ENCODE measurements around the gene GALNS. TPM values are rescaled to one million over a fixed set of nuclear protein-coding genes. Genes with fewer than 3 reads are reported as not detected.

Gene GALNS
- total and polyA plus RNA-seq, 2 of the 13 experiments (the other 11 are each of a cell fraction or from before 2014, with no cell fraction given): 9.2 to 9.8 TPM

- TF ChIP-seq ZBTB49 (CRISPR knock-in tag; IDR thresholded peaks at IDR 0.05; ENCODE audit: borderline replicate concordance) (no peak), REL (CRISPR knock-in tag; conservative IDR thresholded peaks at IDR 0.05) (peak; percentile 95; the same call in 1 of the 2 replicates), MTA3 (CRISPR knock-in tag; IDR thresholded peaks at IDR 0.05) (no peak), RBAK (CRISPR knock-in tag; IDR thresholded peaks at IDR 0.05) (no peak), REPIN1 (CRISPR knock-in tag; IDR thresholded peaks at IDR 0.05; ENCODE audit: borderline replicate concordance, low read depth) (peak; percentile 83), ETV6 (CRISPR knock-in tag; conservative IDR thresholded peaks at IDR 0.05) (no peak; the same call in 1 of the 2 replicates), HOMEZ (CRISPR knock-in tag; IDR thresholded peaks at IDR 0.05; ENCODE audit: low read depth) (no peak), FLYWCH1 (CRISPR knock-in tag; IDR thresholded peaks at IDR 0.05) (no peak), RFXAP (CRISPR knock-in tag; IDR thresholded peaks at IDR 0.05; ENCODE audit: borderline replicate concordance) (no peak), MLLT10 (CRISPR knock-in tag; IDR thresholded peaks at IDR 0.05) (no peak), MEIS2 (CRISPR knock-in tag; IDR thresholded peaks at IDR 0.05) (peak; percentile 17; the same call in 1 of the 2 replicates), ZNF563 (CRISPR knock-in tag; IDR thresholded peaks at IDR 0.05) (peak; percentile 83), FOXP1 (IDR thresholded peaks at IDR 0.05) (no peak), FOXP1 (CRISPR knock-in tag; IDR thresholded peaks at IDR 0.05) (no peak), ZNF605 (CRISPR knock-in tag; IDR thresholded peaks at IDR 0.05) (no peak; the same call in 1 of the 2 replicates), NBN (conservative IDR thresholded peaks at IDR 0.05) (no peak), TEAD3 (CRISPR knock-in tag; optimal IDR thresholded peaks at IDR 0.05; ENCODE audit: borderline replicate concordance) (peak; percentile 93), PREB (CRISPR knock-in tag; IDR thresholded peaks at IDR 0.05) (no peak)
- TF ChIP-seq, protein P1, sequence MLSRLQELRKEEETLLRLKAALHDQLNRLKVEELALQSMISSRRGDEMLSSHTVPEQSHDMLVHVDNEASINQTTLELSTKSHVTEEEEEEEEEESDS (CRISPR knock-in tag; IDR thresholded peaks at IDR 0.05; ENCODE audit: borderline replicate concordance): 0 out of 2 replicates have a peak, but pooled peaks have one; percentile 21
- TF ChIP-seq, protein P2, sequence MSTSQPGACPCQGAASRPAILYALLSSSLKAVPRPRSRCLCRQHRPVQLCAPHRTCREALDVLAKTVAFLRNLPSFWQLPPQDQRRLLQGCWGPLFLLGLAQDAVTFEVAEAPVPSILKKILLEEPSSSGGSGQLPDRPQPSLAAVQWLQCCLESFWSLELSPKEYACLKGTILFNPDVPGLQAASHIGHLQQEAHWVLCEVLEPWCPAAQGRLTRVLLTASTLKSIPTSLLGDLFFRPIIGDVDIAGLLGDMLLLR (CRISPR knock-in tag; IDR thresholded peaks at IDR 0.05): peak; percentile 64; the same call in 1 of the 2 replicates
- TF ChIP-seq, protein P3, sequence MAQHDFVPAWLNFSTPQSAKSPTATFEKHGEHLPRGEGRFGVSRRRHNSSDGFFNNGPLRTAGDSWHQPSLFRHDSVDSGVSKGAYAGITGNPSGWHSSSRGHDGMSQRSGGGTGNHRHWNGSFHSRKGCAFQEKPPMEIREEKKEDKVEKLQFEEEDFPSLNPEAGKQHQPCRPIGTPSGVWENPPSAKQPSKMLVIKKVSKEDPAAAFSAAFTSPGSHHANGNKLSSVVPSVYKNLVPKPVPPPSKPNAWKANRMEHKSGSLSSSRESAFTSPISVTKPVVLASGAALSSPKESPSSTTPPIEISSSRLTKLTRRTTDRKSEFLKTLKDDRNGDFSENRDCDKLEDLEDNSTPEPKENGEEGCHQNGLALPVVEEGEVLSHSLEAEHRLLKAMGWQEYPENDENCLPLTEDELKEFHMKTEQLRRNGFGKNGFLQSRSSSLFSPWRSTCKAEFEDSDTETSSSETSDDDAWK (CRISPR knock-in tag; IDR thresholded peaks at IDR 0.05): no peak
- TF ChIP-seq, protein P4, sequence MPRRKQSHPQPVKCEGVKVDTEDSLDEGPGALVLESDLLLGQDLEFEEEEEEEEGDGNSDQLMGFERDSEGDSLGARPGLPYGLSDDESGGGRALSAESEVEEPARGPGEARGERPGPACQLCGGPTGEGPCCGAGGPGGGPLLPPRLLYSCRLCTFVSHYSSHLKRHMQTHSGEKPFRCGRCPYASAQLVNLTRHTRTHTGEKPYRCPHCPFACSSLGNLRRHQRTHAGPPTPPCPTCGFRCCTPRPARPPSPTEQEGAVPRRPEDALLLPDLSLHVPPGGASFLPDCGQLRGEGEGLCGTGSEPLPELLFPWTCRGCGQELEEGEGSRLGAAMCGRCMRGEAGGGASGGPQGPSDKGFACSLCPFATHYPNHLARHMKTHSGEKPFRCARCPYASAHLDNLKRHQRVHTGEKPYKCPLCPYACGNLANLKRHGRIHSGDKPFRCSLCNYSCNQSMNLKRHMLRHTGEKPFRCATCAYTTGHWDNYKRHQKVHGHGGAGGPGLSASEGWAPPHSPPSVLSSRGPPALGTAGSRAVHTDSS (CRISPR knock-in tag; conservative IDR thresholded peaks at IDR 0.05): 0 out of 2 replicates have a peak, but pooled peaks have one; percentile 48
These were observed 44.8 kb downstream of the GALNS start, which contains the start of gene APRT (continued) for GRCh38 chr16:88811769-88812512.
